DND-41 (cell line): ENCODE measurements around the gene SOX18.

Source experiments
- EZH2 ChIP-seq: IDR thresholded peaks from 3 replicates; pipeline ENCODE4 v1.6.1; 2012; ENCODE audit warnings: borderline replicate concordance, low read depth, mild to moderate bottlenecking, moderate library complexity, low read length, inconsistent platforms; ENCODE audit not compliant: severe bottlenecking
- TF ChIP-seq, protein P1 (sequence below): IDR thresholded peaks from 2 replicates; pipeline ENCODE4 v1.5.1; 2012; ENCODE audit warnings: borderline replicate concordance, low read length, moderate library complexity, mild to moderate bottlenecking; ENCODE audit not compliant: poor library complexity, severe bottlenecking; ENCODE audit errors: extremely low read depth

DNA sequence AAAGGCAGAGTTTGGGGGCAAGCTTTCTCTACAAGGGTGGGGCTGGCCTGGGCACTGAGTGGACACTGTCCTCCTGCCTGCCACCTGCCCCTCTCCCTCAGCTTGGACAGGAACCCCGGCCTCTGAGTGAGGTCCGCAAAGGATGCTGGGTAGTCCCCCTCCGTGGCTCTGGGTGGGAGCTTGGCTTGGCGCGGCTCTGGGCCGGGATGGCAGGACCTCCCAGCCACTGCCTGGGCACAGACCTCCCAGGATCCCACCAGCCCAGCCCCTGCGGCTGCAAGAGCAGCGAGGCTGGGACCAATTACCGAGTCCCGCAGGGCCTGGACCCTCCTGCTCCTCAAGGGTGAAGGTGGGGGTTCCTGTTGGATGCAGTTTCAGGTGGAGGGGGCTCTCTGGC, 2.9 kb upstream of the SOX18 start:
- TF ChIP-seq, protein P1, sequence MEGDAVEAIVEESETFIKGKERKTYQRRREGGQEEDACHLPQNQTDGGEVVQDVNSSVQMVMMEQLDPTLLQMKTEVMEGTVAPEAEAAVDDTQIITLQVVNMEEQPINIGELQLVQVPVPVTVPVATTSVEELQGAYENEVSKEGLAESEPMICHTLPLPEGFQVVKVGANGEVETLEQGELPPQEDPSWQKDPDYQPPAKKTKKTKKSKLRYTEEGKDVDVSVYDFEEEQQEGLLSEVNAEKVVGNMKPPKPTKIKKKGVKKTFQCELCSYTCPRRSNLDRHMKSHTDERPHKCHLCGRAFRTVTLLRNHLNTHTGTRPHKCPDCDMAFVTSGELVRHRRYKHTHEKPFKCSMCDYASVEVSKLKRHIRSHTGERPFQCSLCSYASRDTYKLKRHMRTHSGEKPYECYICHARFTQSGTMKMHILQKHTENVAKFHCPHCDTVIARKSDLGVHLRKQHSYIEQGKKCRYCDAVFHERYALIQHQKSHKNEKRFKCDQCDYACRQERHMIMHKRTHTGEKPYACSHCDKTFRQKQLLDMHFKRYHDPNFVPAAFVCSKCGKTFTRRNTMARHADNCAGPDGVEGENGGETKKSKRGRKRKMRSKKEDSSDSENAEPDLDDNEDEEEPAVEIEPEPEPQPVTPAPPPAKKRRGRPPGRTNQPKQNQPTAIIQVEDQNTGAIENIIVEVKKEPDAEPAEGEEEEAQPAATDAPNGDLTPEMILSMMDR = no peak
- no peak for TF ChIP-seq EZH2
